ENCODE results near the gene UFC1. TPM values are rescaled to one million over a fixed set of nuclear protein-coding genes. Genes with fewer than 3 reads are reported as not detected.

UFC1 gene
- total RNA-seq, 4 donors from 2014 or later, result 34.1 to 51.5 (median 37.6) TPM

- TF ChIP-seq, protein P1, sequence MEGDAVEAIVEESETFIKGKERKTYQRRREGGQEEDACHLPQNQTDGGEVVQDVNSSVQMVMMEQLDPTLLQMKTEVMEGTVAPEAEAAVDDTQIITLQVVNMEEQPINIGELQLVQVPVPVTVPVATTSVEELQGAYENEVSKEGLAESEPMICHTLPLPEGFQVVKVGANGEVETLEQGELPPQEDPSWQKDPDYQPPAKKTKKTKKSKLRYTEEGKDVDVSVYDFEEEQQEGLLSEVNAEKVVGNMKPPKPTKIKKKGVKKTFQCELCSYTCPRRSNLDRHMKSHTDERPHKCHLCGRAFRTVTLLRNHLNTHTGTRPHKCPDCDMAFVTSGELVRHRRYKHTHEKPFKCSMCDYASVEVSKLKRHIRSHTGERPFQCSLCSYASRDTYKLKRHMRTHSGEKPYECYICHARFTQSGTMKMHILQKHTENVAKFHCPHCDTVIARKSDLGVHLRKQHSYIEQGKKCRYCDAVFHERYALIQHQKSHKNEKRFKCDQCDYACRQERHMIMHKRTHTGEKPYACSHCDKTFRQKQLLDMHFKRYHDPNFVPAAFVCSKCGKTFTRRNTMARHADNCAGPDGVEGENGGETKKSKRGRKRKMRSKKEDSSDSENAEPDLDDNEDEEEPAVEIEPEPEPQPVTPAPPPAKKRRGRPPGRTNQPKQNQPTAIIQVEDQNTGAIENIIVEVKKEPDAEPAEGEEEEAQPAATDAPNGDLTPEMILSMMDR (IDR thresholded peaks at IDR 0.05), result no peak
- no peak for TF ChIP-seq POLR2A (IDR thresholded peaks at IDR 0.05)
- no peak for TF ChIP-seq EP300 (IDR thresholded peaks at IDR 0.05)
- DNase-seq (ENCODE audit: low spot score in 2 of 2), result no peak
- Histone ChIP-seq H3K4me1 (peaks cover 4 to 55% (median 35%) of the 10 kb centered on the region in 4 donors), H3K4me3 (no peak overlapping the region), H3K36me3 (peaks cover 0 to 17% (median 0%) of the 10 kb centered on the region in 3 donors), H3K9me3 (no peaks in the 10 kb centered on the region), H3K27ac (no peak overlapping the region), H3K27me3 (no peaks in the 10 kb centered on the region)
- 74 to 80% methylated on average over 8 of the region's 8 CpGs for WGBS, 2 donors
Observed at GRCh38 chr1:161191971-161192370, 38.2 kb downstream of the UFC1 start.

GRCh38 chr1:161192476-161193465 lies 39.0 kb downstream of the UFC1 start:
- TF ChIP-seq EP300 (IDR thresholded peaks at IDR 0.05), result peak in 1 of 2 donors; percentile 33
- TF ChIP-seq POLR2A (IDR thresholded peaks at IDR 0.05), result no peak
- TF ChIP-seq, protein P1 (IDR thresholded peaks at IDR 0.05), result peak; percentile 78 to 90 (median 84)
- DNase-seq (ENCODE audit: low spot score in 2 of 2), result peak in 1 of 2 donors; percentile 71
- H3K27ac ChIP-seq, result peak overlapping the region in 3 of 4 donors; percentile 62 to 98 (median 97)
- no peak overlapping the region for H3K4me3 ChIP-seq
- H3K36me3 ChIP-seq, result peaks cover 0 to 17% (median 0%) of the 10 kb centered on the region in 3 donors
- H3K4me1 ChIP-seq, result peaks cover 5 to 63% (median 36%) of the 10 kb centered on the region in 4 donors
- H3K9me3 ChIP-seq, result no peaks in the 10 kb centered on the region
- H3K27me3 ChIP-seq, result no peaks in the 10 kb centered on the region
- WGBS, 2 donors, result 45 to 48% methylated on average over 13 to 14 of the region's 15 CpGs

DNA sequence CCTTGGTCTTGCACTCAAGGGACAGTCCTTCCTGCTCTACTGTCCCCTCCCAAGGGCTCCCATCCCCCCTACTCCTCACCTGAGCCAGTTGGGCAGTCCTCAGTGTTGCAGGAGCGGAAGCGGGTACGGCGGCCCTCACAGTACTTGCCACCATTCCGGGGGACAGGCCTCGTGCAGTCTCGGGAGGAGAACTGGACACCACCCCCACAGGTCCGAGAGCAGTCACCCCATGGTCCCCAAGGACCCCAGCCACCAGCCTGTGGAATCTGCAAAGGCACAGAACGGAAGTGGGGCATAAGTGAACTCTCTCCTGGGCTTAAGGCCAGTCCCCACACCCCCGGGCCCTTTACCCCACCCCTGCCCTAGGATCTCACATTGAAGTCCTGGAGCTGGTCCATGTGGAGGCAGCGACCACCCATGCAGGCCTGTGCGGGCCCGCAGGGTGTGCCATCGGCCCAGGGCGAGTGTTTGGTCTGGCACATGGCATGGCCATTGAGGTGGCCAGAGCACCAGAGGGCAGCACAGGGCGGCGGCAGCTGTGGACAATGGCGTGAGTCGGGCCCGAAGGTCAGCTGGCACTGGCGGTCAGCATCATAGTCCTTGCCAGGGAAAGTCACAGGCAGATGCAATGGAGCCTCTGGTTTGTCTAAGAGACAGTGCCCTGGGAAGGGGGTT lies 39.9 kb downstream of the UFC1 start:
- DNase-seq (ENCODE audit: low spot score in 2 of 2), result no peak
- peak overlapping the region in 1 of 4 donors; percentile 13 for H3K4me3 ChIP-seq
- H3K27me3 ChIP-seq, result no peaks in the 10 kb centered on the region
- TF ChIP-seq, protein P1 (IDR thresholded peaks at IDR 0.05), result peak; percentile 19 to 58 (median 42)
- TF ChIP-seq POLR2A (IDR thresholded peaks at IDR 0.05) (no peak), EP300 (IDR thresholded peaks at IDR 0.05) (peak in 1 of 2 donors; percentile 43)
- H3K4me1 ChIP-seq, result peaks cover 7 to 72% (median 45%) of the 10 kb centered on the region in 4 donors
- 46 to 60% methylated on average over 12 to 16 of the region's 21 CpGs for WGBS, 2 donors
- peak overlapping the region in 3 of 4 donors; percentile 62 to 98 (median 97) for H3K27ac ChIP-seq
- no peaks in the 10 kb centered on the region for H3K9me3 ChIP-seq
- H3K36me3 ChIP-seq, result peaks cover 0 to 17% (median 0%) of the 10 kb centered on the region in 3 donors

GRCh38 chr1:161195171-161195570 lies 41.4 kb downstream of the UFC1 start:
- no peaks in the 10 kb centered on the region for H3K9me3 ChIP-seq
- peak in 1 of 2 donors; percentile 33 for TF ChIP-seq EP300 (IDR thresholded peaks at IDR 0.05)
- no peak for TF ChIP-seq POLR2A (IDR thresholded peaks at IDR 0.05)
- TF ChIP-seq, protein P1 (IDR thresholded peaks at IDR 0.05), result no peak
- no peak for DNase-seq (ENCODE audit: low spot score in 2 of 2)
- peak overlapping the region in 1 of 4 donors; percentile 50 for H3K4me3 ChIP-seq
- H3K27ac ChIP-seq, result peak overlapping the region in 3 of 4 donors; percentile 38 to 98 (median 97)
- no peaks in the 10 kb centered on the region for H3K27me3 ChIP-seq
- WGBS, 2 donors, result 72 to 77% methylated on average over 4 of the region's 4 CpGs
- H3K4me1 ChIP-seq, result peaks cover 7 to 87% (median 59%) of the 10 kb centered on the region in 4 donors
- peaks cover 0 to 17% (median 0%) of the 10 kb centered on the region in 3 donors for H3K36me3 ChIP-seq

All from tibial nerve (tissue), 4 donors.